A673 (cell line): ENCODE data around the gene MKX. TPM values are rescaled to one million over a fixed set of nuclear protein-coding genes. Genes with fewer than 3 reads are reported as not detected.

Experiments used
- BruUV-seq: library from RNA; stranded (reverse); fragments of 400-500 nt; replicated peaks from 2 replicates; lab custom pipeline; 2021; lab: Mats Ljungman, UMichigan
- CTCF ChIA-PET: fragments of 300-600 bp; sonication (Branson Sonifier 250); formaldehyde crosslinking; loops from one replicate; lab custom pipeline; 2022; ENCODE audit warnings: antibody characterized with exemption; lab: Charles Lee
- POLR2A ChIA-PET: fragments of 300-600 bp; sonication (Branson Sonifier 250); formaldehyde crosslinking; loops from one replicate; lab custom pipeline; 2022; ENCODE audit warnings: antibody characterized with exemption; ENCODE audit not compliant: low non-redundant PET; lab: Charles Lee
- DNase-seq: peaks from one replicate; pipeline ENCODE4 v3.0.0-alpha.2; 2015; ENCODE audit warnings: low spot score
- H3K27ac ChIP-seq: fragments of 200-600 bp; sonication (generic); 2 replicates; pipeline ENCODE4 v1.5.1; 2016; ENCODE audit warnings: mixed run types, low read depth, mild to moderate bottlenecking, mixed read lengths, antibody characterized with exemption, low read length; ENCODE audit not compliant: poor library complexity, severe bottlenecking
- H3K27me3 ChIP-seq: fragments of 200-600 bp; sonication (generic); replicated peaks from 2 replicates; pipeline ENCODE4 v1.6.1; 2017; ENCODE audit warnings: mixed run types, low read depth, mild to moderate bottlenecking, mixed read lengths, antibody characterized with exemption, low read length; ENCODE audit not compliant: insufficient read depth, poor library complexity
- H3K36me3 ChIP-seq: fragments of 200-600 bp; sonication (generic); 2 replicates; pipeline ENCODE4 v1.6.1; 2016; ENCODE audit warnings: mixed run types, mild to moderate bottlenecking, mixed read lengths, antibody characterized with exemption, low read length; ENCODE audit not compliant: insufficient read depth, poor library complexity, severe bottlenecking
- H3K4me1 ChIP-seq: fragments of 200-600 bp; sonication (generic); 2 replicates; pipeline ENCODE4 v1.6.1; 2017; ENCODE audit warnings: mixed run types, mild to moderate bottlenecking, mixed read lengths, antibody characterized with exemption, low read length; ENCODE audit not compliant: insufficient read depth, poor library complexity, severe bottlenecking
- H3K4me3 ChIP-seq: fragments of 200-600 bp; sonication (generic); 2 replicates; pipeline ENCODE4 v1.5.1; 2016; ENCODE audit warnings: low read depth, mixed run types, mild to moderate bottlenecking, mixed read lengths, low read length; ENCODE audit not compliant: poor library complexity, severe bottlenecking
- H3K9me3 ChIP-seq: fragments of 200-600 bp; sonication (generic); 2 replicates; pipeline ENCODE4 v1.6.1; 2016; ENCODE audit warnings: mixed run types, low read depth, mild to moderate bottlenecking, mixed read lengths, antibody characterized with exemption, low read length; ENCODE audit not compliant: poor library complexity, severe bottlenecking
- EZH2 ChIP-seq: fragments of 200-600 bp; sonication (generic); IDR thresholded peaks from 2 replicates; pipeline ENCODE4 v1.6.1; 2017; ENCODE audit warnings: borderline replicate concordance, low read depth, mild to moderate bottlenecking, mixed read lengths, antibody characterized with exemption, low read length; ENCODE audit not compliant: poor library complexity, severe bottlenecking
- intact Hi-C: fragments of 100-400 bp; cut with micrococcal nuclease; formaldehyde crosslinking; loops from one replicate; pipeline ENCODE4 v1.10.0; 2022; ENCODE audit not compliant: unreplicated experiment
- total RNA-seq: library from RNA; stranded (reverse); gene quantifications from 2 replicates; pipeline ENCODE4 v1.2.3, GENCODE V29; 2021
- TF ChIP-seq, protein P1 (sequence below): fragments of 300-800, 200-600 bp; sonication (generic); conservative IDR thresholded peaks from 2 replicates; pipeline ENCODE4 v1.5.1; 2017; ENCODE audit warnings: low read depth, mild to moderate bottlenecking, antibody characterized with exemption, low read length, moderate library complexity, mixed read lengths

MKX gene
- total RNA-seq, 1 experiment from 2014 or later: 0.09 TPM

DNA sequence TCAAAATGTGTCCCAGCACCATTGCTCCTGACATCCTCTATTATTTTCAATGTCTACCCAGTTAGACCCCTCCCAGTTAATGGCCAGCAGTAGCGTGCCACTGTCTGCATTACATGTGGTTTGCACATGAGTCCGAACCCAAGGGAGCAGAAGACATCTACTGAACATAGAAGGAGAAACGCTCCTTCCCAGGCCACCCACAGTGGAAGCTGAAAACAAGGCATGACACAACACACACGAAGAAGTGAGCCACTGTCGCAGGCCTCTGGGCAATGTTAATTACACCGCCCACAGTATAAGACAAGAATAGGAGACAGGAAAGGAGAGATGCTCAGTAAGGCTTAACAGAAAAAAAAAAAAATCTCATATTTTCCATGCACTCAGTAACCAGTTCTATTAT, 50.5 kb downstream of the MKX start:
- no peaks in the 10 kb centered on the region for H3K36me3 ChIP-seq
- no TSS peak for BruUV-seq
- no peak overlapping the region for H3K4me3 ChIP-seq
- no peaks in the 10 kb centered on the region for H3K4me1 ChIP-seq
- H3K9me3 ChIP-seq: no peaks in the 10 kb centered on the region
- intact Hi-C loops: no loop called here
- TF ChIP-seq EZH2: no peak
- TF ChIP-seq, protein P1, sequence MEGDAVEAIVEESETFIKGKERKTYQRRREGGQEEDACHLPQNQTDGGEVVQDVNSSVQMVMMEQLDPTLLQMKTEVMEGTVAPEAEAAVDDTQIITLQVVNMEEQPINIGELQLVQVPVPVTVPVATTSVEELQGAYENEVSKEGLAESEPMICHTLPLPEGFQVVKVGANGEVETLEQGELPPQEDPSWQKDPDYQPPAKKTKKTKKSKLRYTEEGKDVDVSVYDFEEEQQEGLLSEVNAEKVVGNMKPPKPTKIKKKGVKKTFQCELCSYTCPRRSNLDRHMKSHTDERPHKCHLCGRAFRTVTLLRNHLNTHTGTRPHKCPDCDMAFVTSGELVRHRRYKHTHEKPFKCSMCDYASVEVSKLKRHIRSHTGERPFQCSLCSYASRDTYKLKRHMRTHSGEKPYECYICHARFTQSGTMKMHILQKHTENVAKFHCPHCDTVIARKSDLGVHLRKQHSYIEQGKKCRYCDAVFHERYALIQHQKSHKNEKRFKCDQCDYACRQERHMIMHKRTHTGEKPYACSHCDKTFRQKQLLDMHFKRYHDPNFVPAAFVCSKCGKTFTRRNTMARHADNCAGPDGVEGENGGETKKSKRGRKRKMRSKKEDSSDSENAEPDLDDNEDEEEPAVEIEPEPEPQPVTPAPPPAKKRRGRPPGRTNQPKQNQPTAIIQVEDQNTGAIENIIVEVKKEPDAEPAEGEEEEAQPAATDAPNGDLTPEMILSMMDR: no peak
- H3K27me3 ChIP-seq: no peaks in the 10 kb centered on the region
- ChIA-PET POLR2A (no interaction called here), CTCF (no interaction called here)
- no peak overlapping the region for H3K27ac ChIP-seq
- no peak for DNase-seq

DNA sequence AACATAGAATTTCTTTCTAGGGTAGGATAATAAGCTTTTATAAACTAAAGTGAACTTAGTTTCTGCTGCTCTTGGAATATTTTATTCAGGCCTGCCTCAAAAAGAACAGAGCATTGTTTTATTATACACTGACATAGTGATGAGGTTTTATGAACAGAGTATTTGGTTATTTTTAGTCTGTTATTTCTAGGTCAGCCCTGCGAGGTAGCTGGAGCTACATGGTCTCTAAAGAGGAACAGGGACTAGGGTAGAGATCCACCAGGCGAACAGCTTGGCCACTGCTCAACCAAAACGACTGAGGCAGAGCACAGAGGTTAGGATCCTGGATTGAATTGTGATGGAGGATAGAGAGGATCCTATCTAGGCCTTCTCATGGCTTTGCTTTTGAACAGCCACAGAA, 53.0 kb downstream of the MKX start:
- H3K27me3 ChIP-seq: peaks cover 3% of the 10 kb centered on the region
- no TSS peak for BruUV-seq
- no peak for TF ChIP-seq EZH2
- TF ChIP-seq, protein P1: no peak
- H3K4me3 ChIP-seq: no peak overlapping the region
- no peak overlapping the region for H3K27ac ChIP-seq
- no peaks in the 10 kb centered on the region for H3K9me3 ChIP-seq
- H3K4me1 ChIP-seq: no peaks in the 10 kb centered on the region
- intact Hi-C loops: no loop called here
- POLR2A ChIA-PET: interaction anchor here (0.5 kb wide), 1 partner anchor 706 kb away, joined by 3 read pairs; no protein-coding TSS in a partner anchor
- no peak for DNase-seq
- CTCF ChIA-PET: no interaction called here
- H3K36me3 ChIP-seq: no peaks in the 10 kb centered on the region

DNA sequence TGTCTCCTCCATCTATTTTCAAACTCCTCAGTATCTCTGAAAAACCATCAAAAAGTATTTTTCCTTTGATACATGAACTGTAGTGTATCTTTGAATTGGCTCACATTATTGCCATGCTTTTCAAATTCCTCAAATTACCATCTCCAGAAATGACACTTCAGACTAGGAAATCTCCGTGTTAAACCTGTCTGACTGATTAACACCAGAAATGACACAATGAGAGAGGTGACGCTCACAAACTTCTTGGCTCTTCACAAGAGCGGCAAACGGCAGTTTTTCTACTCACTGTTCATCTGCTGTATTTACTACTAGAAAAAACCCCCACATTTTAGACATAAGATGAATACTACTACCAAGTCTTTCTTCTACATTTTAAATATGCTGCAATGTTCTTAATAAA, 56.6 kb downstream of the MKX start:
- no peaks in the 10 kb centered on the region for H3K36me3 ChIP-seq
- no peak for TF ChIP-seq EZH2
- TF ChIP-seq, protein P1: no peak
- H3K4me3 ChIP-seq: no peak overlapping the region
- no peak overlapping the region for H3K27ac ChIP-seq
- CTCF ChIA-PET: interaction anchor here (0.5 kb wide), 1 partner anchor 58 kb away, joined by 4 read pairs; no protein-coding TSS in a partner anchor
- peaks cover 3% of the 10 kb centered on the region for H3K27me3 ChIP-seq
- H3K9me3 ChIP-seq: no peaks in the 10 kb centered on the region
- no peaks in the 10 kb centered on the region for H3K4me1 ChIP-seq
- no TSS peak for BruUV-seq
- DNase-seq: no peak
- intact Hi-C loops: no loop called here
- POLR2A ChIA-PET: no interaction called here
